ENCODE measurements around the gene MTA3.

Gene MTA3

DNA sequence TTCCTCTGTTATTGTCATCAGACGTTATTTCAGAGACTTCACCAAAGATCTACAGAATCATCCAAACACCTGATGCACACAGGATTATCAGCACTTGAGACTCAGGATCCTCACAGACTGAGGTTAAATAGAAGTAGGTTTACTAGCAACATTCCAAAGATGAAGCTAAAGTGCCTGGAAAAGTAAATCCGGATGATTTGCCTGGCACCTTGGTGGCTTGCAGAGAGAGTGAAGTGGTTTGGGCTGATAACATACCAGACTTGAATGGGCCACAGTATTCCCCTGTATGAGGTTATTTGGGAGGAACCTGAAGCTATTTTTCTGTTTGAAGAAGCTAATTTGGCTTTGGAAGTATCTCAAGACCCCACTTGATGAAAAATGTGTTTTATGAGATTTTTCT, 144.5 kb downstream of the MTA3 start:
- CTCF ChIA-PET = interaction anchor here (0.9 to 1.5 kb wide), 7 partner anchors 9 to 98 kb away, joined by 3 to 4 read pairs (median 4); no protein-coding TSS in a partner anchor
- POLR2A ChIA-PET = interaction anchor here (0.6 kb wide), 1 partner anchor 19 kb away, joined by 3 read pairs; no protein-coding TSS in a partner anchor
- TF ChIP-seq, protein P1, sequence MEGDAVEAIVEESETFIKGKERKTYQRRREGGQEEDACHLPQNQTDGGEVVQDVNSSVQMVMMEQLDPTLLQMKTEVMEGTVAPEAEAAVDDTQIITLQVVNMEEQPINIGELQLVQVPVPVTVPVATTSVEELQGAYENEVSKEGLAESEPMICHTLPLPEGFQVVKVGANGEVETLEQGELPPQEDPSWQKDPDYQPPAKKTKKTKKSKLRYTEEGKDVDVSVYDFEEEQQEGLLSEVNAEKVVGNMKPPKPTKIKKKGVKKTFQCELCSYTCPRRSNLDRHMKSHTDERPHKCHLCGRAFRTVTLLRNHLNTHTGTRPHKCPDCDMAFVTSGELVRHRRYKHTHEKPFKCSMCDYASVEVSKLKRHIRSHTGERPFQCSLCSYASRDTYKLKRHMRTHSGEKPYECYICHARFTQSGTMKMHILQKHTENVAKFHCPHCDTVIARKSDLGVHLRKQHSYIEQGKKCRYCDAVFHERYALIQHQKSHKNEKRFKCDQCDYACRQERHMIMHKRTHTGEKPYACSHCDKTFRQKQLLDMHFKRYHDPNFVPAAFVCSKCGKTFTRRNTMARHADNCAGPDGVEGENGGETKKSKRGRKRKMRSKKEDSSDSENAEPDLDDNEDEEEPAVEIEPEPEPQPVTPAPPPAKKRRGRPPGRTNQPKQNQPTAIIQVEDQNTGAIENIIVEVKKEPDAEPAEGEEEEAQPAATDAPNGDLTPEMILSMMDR (IDR thresholded peaks at IDR 0.05; ENCODE audit: control extremely low read depth, extremely low read depth, low read depth, missing control alignments) = no peak
- no peak for DNase-seq (ENCODE audit: extremely low spot score)

DNA sequence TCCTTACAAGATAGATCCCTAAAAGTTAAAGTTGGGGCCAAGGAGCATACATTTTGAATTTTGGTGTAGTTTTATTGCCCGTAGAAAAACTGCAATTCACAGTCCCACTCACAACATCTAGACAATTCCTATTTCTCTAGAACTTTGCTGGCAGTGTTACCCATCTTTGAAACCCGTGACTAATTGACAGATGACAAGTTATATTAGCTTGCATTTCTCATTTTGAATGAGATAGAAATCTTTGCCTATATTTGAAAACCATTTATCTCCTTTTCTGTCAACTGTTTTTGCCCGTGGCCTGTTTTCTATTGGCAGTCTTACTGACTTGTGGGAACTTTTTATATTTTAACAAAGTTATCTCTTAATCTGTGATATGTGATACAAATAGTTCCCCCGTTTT, 145.5 kb downstream of the MTA3 start:
- no peak for DNase-seq (ENCODE audit: extremely low spot score)
- ChIA-PET POLR2A (no interaction called here), CTCF (interaction anchor here (1.1 to 1.5 kb wide), 4 partner anchors 14 to 97 kb away, joined by 3 to 4 read pairs (median 4); no protein-coding TSS in a partner anchor)
- TF ChIP-seq, protein P1 (IDR thresholded peaks at IDR 0.05; ENCODE audit: control extremely low read depth, extremely low read depth, low read depth, missing control alignments) = no peak

DNA sequence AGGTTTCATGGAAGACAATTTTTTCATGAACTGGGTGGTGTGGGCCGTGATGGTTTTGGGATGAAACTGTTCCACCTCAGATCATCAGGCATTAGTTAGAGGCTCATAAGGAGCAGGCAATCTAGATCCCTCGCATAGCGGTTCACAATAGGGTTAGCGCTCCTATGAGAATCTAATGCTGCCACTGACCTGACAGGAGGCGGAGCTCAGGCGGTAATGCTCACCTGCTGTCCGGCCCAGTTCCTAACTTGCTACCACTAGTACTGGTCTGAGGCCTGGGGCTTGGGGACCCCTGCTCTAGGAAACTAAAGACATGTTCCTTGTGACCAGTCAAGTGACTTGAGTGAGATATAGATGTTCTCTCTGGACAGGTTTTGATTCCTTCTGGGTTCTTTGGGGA, 146.3 kb downstream of the MTA3 start:
- TF ChIP-seq, protein P1 (IDR thresholded peaks at IDR 0.05; ENCODE audit: control extremely low read depth, extremely low read depth, low read depth, missing control alignments) = no peak
- ChIA-PET CTCF (interaction anchor here (1.9 kb wide), 1 partner anchor 11 kb away, joined by 6 read pairs; no protein-coding TSS in a partner anchor), POLR2A (no interaction called here)
- no peak for DNase-seq (ENCODE audit: extremely low spot score)

DNA sequence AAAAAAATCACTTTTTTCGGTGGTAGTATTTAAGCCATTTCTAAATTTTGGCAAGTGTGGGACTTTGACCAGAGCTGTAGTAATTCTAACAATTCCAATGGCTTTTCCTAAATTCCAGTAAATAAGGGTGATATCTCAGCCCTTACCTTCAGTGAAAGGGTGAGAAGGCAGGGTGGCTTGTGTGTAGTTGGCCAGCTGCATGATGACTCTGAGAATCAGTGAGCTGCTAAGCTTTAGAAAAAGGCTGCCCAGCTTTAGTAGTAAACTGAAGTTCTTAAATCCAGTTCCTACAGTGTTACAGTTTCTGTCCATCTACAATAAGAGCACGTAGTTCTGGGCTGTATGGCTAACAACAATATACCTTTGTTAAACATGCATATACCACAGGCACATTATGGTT, 153.5 kb downstream of the MTA3 start:
- CTCF ChIA-PET = interaction anchor here (0.9 to 1.2 kb wide), 2 partner anchors 9 to 58 kb away, joined by 4 read pairs; no protein-coding TSS in a partner anchor
- TF ChIP-seq, protein P1 (IDR thresholded peaks at IDR 0.05; ENCODE audit: control extremely low read depth, extremely low read depth, low read depth, missing control alignments) = no peak

DNA sequence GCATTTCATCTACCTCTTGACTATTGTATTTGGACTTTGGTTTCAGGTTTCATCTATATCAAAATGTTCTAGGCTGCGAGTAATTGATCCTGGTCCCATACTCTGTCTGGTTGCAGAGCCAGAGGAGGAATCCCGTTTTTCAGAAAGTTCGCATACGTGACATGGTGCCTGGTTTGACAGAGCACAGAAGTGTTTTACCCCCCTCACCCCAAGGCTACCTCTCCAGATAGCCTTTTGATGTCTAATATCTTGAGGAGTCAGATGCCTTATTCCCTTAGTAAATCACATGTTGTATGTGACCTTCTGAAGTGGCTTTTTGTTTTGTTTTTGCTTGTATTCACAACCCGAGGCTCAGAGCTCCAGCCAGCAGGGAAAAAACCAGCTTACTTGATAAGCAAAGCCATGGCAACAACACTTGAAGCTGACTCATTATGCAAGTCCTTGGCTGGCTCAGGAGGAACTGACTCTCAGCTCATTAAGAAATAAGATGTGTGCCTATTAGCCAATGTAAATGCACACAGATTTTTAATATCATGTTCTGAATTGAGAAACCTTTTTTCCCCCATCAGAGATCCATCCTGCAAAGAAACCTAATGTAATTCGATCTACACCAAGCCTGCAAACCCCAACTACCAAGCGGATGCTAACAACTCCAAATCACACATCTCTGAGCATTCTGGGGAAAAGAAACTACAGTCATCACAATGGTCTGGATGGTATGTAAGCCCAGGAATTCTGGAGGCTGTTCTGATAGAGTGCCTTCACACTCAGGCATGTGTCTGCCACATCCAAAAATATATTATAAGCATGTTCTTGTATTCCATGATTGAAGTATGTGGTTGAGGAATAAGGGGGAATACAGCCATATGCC, 154.1 kb downstream of the MTA3 start:
- CTCF ChIA-PET = interaction anchor here (1.2 kb wide), 1 partner anchor 59 kb away, joined by 4 read pairs; no protein-coding TSS in a partner anchor
- POLR2A ChIA-PET = interaction anchor here (0.5 kb wide), 1 partner anchor 71 kb away, joined by 4 read pairs; no protein-coding TSS in a partner anchor
- DNase-seq (ENCODE audit: extremely low spot score) = peak; percentile 70
- TF ChIP-seq, protein P1 (IDR thresholded peaks at IDR 0.05; ENCODE audit: control extremely low read depth, extremely low read depth, low read depth, missing control alignments) = no peak

More for the DNA sequence above, 153.5 kb downstream of the MTA3 start:
- DNase-seq (ENCODE audit: extremely low spot score) = no peak
- POLR2A ChIA-PET = interaction anchor here (0.5 kb wide), 1 partner anchor 72 kb away, joined by 4 read pairs; no protein-coding TSS in a partner anchor

DNA sequence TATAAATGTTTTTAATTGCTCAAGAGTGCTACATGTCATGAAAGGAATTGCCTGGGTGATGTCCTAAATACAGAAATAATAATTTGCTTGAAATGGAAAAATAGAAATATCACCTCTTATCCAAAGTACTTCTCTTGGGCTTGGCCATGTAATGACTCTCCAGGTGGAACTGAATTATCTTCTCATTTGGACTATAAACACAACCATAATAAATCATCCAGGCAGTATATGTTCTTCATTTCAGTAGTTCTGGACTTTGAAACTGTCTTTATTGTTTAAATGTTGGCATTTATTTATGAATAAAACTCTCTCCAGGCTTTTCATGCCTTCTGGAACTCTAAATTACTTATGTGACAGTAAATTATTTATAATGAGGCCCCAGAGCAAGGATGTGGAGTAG, 155.0 kb downstream of the MTA3 start:
- TF ChIP-seq, protein P1 (IDR thresholded peaks at IDR 0.05; ENCODE audit: control extremely low read depth, extremely low read depth, low read depth, missing control alignments) = no peak
- DNase-seq (ENCODE audit: extremely low spot score) = no peak
- POLR2A ChIA-PET = no interaction called here
- CTCF ChIA-PET = no interaction called here

Measured in GM10248 (cell line).